T1000 (cell line): ENCODE data around the gene IMPDH1.
"Not testable (repeated sequence)": the region's sequence is repeated elsewhere in the genome, so short reads cannot be mapped to it uniquely, and the experiment has no call there.

Experiments used
- DNase-seq: peaks from one replicate; lab custom pipeline; 2025; ENCODE audit warnings: mixed read lengths; lab: John Stamatoyannopoulos, UW

Gene IMPDH1

DNA sequence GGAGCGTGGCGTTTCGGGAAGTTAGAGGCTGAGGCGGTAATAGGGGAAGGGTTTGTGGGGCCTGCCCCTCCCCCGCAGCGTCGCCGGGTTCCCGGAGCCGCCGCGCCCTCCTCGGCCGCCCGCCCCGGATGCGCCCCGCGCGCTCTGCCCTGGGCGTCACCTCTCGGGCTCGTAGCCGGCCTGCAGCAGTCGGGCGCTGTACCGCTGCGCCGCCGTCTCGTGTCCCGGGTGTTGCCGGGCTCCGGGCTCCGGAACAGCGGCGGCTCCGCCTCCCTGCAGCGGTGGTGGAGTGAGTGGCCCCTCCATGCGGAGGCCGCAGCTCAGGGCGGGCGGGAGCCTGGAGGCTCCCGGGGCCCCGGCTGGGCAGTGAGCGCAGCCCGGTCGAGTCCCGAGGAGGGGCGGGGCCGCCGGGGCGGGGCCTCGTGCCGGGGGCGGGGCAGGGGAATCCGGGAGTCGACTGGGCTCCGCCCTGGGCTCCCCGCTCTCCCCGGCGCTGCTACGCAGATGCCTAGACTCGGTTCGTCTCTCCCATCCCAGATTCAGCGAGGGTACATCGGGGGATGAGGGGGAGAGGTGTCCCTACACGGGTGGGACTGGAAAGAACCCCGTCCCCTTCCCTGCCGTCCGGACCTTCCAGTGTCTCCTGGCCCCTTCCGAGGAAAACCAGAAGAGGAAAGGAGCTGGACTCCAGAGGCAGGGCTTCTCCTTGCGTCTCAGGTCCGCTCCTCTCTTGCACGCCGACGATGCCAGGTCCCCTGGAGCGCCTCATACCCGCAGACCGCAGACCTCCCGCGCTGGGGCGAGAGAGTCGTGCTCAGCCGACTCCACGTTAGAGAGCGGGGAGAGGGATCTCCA, at the start of gene IMPDH1:
IMPDH1 (minus strand) TSS at position 387 of the 855 bp plus-strand sequence; CDS start at position 306, 81 bp downstream.
- peak; percentile 68 for DNase-seq

DNA sequence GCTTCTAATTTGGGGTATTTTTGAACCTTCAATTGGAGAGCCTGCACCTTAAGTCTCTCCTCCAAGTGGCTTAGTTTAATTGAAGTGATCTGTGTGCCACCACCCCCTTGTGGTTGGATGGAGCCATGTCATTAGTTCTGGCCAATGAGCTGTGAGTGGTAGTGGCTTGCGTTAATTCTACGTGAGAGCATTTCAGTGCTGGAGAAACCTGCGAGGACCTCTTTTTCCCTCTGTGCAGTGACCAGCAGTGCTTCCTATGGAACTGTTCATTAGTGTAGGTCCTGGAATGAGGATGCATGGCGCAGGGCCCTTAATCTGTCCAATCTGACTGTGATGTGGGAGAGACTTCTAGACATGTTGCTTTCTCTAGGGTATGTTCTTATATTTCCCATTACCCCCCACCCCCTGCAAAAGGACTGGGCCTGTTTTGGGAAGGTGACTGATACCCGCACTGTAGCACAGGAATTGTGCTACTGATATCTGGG, 49.7 kb upstream of the IMPDH1 start:
- DNase-seq = no peak

DNA sequence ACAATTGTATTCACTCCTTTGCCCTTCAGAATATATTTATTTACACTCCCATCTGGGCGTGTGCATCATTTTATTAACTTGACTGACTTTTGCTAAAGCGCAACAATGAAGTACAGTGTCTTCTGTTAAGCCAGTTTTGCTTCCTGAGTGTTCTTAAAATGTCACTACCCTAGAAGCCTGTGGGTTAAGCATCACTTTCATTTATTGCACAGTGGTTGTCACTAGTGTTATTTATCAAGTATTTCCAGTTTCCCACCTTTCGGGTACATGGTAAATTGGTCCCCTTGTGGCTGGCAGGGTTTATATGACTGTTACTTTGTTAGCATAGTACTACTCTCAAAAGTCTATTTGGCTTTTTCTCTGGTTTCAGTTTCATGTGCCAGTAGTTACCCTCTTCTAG, 49.2 kb upstream of the IMPDH1 start:
- no peak for DNase-seq

DNA sequence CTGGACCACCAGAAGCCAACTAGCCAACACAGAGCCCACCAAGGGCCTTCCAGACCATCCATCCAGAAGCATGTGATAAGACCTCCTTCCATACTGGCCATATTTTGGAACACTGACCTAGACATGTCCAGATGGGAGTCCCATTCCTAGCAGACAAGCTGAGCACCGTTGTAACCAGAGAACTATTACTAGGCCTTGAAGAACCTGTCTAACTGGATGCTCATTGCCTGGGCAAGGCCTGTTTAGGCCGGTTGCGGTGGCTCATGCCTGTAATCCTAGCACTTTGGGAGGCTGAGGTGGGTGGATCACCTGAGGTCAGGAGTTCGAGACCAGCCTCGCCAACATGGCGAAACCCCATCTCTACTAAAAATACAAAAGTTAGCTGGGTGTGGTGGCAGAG, 47.6 kb upstream of the IMPDH1 start:
- not testable (repeated sequence) for DNase-seq

DNA sequence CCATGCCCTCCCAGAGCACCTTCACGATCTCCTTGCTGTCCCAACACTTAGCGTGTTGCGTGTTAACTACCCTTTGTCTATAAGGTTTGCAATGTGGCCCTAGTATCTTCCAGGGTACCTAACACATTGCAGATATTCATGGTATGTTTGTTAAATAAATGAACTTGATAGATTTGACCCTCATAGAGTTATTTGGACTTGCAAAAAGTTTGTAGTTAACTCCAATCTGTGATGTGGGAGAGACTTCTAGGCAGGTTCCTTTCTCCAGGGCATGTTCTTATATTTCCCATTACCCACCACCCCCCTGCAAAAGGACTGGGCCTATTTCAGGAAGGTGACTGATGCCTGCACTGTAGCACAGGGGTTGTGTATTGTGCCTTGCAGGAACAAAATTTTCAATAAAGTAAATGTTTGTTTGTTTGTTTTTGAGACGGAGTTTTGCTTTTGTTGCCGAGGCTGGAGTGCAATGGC, 46.5 kb upstream of the IMPDH1 start:
- DNase-seq = no peak

DNA sequence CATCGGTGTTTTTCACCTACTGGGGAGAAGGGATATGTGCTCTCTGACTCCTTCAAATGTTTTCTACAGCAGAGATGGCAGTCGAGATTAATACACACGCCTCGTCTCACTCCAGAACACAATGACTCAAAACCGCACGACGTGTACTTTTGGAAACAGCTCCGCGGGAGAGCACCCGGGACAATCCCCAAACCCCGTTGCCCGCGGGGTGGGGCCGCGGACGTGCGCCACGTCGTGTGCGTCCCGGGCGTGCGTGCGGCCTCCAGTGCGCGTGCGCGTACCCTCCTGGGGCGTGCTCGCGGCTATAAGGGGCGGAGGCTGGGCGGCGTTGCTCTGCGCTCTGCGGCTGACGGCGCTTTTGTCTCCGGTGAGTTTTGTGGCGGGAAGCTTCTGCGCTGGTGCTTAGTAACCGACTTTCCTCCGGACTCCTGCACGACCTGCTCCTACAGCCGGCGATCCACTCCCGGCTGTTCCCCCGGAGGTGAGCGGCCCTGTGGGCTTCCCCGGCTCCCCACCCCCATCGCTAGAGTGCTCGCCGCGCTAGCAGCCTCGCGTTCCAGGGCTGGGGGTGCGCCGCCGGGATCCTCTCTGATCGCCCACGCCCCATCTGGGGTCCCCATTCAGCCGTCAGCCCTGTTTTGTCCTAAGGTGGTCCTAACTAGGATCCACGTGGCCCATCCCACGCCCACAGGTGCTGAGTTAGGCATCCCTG, 45.9 kb upstream of the IMPDH1 start, which contains the start of gene HILPDA:
HILPDA (plus strand) TSS at position 336 of the 712 bp plus-strand sequence. CDS start 1,391 bp downstream, outside the sequence.
- DNase-seq = peak; percentile 84

DNA sequence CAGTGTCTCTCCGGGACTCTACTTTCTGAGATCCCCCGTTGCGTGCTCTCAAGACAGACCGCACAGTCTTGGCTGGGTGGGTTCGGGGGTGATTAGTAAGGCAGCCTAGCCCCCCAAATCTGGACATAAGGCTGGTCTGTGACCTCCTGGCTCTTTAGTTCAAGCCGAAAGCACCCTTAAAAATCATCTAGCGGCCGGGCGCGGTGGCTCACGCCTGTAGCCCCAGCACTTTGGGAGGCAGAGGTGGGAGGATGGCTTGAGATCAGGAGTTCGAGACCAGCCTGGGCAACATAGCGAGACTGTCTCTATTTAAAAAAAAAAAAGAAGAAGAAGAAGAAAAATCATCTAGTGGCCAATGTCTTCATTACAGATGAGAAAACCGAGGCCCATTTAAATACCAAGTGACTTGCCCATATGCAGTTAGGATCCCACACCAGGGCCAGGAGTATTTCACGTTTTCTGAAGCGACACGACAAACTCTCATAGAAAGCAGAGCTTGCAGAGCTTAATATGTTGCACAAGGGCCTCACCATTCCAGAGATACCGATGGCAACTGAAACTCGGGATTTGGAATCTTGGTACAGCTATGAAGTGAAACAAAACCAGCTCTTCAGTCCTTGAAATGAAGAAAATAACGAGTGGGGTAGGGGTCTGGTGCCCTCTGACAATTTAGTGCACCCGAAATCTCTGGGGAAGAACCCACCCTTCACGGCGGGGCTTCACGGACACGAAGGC, 45.2 kb upstream of the IMPDH1 start:
- no peak for DNase-seq

DNA sequence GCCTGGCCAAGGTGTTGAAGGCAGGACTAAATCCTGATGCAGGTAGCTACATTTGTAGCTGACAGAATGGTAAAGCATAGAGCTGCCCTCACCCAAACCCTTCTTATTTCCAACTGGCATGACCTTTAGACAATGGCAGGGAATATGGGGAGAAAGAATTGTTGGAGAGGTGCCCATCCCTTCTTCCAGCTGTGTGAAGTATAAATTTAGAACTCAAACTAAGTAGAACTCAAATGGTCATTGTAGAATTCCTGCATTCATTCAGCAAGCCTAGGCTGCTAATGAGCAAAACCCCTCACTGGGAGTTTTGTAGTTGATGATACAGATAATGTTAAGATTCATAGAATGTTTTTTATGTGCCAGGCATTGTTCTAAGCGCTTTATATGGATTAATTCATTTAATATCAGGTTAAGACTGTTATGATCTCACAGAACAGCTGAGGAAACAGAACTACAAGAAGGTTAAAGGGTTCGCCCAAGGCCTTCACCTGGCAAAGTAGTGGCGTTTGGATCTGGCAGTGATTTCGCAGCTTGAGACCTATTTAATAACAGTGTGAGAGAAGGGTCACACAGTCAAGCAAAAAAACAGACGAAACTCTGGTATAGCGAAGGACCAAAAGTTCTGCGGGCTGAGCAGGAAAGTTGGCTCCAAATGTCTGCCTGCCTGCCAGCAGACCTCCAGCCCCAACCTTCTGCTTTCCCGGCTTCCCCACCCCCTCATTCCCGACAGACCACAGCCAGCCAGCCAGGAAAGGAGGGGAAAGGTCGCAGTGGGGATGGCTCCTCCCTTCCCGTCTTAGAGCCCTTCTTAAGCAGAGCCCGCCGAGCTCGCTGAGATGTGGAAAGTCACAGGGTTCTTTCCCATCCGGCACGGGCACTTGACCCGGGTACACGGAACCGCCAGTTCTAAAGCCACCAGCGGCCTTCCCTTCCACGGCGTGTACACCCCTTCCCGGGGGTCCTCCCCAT, 44.3 kb upstream of the IMPDH1 start:
- DNase-seq = no peak

DNA sequence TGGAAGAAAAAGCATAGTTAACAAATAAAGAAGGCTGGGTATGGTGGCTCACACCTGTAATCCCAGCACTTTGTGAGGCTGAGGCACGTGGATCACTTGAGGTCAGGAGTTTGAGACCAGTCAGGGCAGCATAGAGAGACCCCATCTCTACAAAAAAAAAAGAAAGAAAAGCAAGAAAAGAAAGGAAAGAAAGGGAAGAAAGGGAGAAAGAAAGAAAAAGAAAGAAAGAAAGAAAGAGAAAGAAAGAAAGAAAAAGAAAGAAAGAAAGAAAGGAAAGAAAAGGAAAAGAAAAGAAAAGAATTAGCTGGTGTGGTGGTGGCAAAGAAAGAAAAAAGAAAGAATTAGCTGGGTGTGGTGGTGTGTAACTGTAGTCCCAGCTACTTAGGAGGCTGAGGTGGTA, 42.8 kb upstream of the IMPDH1 start:
- DNase-seq = no peak

DNA sequence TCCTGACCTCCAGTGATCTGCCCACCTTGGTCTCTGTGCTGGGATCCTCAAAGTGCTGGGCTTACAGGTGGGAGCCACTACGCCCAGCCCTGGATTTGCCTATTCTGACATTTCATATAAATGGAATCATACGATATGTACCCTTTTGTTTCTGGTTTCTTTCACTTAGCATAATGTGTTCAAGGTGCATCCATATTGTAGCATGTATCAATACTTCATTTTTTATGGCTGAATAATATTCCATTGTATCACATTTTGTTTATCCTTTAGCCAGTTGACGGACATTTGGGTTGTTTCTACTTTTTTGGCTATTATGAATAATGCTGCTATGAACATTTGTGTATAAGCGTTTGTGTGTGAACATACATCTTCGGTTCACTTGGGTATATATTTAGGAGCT, 41.1 kb upstream of the IMPDH1 start:
- DNase-seq = no peak

DNA sequence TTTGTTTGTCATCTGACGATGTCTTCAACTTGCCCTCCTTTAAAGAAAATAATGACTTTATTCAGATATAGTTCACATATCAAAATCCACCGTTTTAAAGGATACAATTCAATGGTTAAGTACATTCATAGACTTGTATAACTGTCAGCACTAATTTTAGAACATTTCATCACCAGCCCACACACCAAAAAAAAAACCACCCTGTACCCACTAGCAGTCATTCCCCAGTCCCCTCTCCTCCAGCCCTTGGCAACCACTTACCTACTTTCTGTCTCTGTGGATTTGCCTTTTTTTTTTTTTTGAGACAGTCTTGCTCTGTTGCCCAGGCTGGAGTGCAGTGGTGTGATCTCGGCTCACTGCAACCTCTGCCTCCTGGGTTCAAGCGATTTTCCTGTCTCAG, 40.6 kb upstream of the IMPDH1 start:
- no peak for DNase-seq

DNA sequence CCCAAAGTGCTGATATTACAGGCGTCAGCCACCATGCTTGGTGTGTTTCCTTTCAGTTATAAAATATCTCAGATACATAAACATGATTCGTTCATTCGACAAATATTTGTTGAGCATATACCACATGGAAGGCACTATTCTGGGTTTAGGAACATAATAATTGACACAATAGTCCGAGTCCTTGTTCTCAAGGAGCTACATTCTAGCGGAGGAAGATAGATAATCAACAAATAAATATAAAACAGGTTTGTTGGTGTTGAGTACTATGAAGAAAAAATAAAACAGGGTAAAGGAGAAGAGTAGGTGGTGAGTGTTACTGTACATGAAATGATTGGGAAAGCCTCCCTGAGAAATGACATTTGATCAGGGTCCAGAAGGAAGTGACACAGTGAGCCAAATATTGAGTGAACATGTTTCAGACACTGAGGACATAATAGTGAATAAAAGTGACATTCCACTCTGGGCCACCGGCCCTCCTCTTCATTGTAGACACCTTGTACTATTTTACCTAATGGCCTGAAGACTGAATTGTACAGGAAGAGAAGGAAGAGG, 39.0 kb upstream of the IMPDH1 start:
- DNase-seq = no peak

DNA sequence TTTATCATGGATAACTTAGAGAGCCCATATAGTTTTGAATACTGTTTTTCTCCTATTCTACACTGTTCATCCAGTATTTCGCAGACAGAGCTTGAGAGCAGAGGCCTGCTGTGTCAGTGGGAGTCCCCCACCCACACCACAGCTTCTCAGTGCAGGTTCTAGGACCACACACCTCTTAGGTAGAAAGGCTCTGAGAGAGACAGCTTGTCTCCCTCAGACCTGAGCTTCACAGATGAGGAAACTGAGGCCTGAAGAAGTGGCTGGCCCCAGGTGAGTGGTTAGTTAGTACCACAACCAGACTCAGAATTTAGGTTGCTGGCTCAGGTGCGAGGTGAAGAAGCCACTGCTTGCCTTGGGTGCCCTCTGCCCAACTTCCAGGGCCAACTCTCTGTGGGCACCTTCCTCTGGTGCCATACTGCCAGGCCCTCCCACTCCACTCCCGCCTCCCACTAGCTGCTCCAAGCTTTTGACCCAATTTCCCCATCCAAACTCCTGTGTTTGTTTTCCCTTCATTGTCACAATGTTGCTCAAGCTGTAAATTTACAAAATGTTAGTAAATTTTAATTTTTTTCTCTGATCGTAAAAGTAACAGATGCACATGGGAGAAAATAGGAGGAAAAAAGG, 38.3 kb upstream of the IMPDH1 start:
- no peak for DNase-seq

DNA sequence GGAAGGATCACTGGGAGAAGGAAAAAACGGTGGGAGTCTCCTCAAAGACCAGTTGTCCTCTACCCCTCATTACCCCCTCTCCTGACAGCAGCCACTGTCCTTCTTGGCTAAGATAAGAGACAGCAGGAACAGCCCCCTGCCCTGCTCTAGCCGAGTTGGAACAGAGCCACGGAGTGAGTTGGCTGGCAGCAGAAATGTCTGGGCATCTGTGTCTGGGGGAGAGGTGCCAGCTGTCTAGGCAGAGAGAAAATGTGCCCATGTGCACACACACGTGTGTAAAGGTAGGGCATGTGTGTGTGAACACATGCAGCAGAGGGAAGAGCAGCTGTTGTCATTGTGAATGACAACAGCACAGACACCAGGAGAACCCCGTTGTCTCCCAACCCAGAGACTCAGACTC, 36.5 kb upstream of the IMPDH1 start:
- DNase-seq = no peak

DNA sequence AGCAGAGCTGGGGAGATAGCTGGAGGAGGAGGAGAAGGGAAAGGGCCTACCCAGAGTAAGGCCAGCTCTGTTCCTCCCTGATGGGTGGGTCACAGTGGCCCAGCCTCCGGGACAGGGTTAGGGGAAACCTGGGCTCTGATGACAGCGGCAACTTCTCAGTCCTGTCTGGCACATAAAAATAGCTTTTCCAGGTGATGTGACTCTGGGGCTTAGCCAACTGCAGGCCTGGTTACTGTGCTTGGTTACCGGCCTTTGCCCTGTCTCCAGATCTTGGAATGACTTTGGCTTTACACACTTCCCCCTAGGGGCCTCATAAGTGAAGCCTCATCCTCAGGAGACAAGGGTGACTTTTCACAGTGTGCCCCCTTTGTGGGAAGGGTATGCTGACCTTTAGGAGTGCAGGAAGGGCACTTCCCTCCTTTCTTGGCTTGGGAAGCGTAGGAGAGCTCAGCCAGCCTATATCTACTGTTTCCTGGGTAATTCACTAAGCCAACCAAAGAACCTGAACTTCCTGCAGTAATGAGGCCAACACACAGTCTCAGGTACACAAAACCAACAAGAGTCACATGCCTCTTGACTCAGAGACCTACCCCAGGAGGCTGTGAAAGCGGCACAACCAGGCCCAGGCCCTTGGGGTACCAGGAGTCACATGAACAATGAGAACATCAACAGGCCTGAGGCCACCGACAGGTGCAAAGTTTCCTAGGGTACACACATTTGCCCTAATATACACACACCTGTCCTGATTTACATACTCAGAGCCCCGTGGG, 34.2 kb upstream of the IMPDH1 start:
- DNase-seq = no peak

DNA sequence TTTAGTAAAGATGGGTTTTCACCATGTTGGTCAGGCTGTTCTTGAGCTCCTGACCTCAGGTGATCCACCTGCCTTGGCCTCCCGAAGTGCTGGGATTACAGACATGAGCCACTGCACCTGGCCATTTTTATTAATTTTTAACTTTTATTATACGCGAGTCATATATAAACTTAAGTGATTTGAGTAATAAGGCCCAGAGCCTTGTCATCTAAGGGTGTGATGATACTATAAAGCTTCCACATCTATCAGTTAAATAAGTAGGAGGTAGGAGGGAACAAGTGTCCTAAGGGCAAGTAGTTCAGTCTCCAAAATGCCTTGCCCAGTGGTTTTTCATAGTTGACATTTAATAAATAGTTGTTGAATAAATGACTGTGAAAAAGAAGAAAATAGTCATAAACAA, 32.6 kb upstream of the IMPDH1 start:
- DNase-seq = no peak

DNA sequence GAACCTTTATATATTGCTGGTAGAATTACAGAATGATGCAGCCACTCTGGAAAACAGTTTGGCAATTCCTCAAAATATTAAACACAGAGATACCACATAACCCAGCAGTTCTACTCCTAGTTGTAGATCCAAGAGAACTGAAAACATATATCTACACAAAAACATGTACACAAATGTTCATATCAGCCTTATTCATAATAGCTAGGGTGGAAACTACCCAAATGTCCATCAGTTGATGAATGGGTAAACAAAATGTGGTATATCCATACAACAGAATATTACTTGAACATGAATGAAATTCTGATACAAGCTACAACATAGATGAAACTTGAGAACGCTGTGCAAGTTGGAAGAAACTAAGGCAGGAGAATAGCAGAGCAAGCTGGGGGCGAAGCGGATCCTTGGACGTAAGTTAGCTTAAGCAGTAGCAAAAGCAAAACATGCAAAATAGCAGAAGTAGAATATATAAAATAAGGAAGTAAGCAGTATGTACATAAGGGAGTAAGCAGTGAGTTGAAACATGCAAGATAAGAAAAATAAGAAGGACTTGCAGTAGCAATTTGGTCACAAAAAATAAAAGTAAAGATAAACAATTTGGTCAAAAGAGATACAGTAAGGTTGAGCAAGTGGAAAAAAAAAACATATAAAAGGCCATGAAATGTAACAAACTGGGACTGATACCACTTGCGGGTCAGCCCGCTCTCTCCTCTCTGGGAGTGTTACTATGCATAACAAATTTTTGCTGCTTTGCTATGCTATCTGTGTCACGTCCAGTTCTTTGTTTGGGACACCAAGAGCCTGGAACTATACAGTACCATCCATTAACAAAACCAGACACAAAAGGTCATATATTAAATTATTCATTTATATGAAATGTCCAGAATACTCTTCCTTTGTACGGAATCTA, 27.9 kb upstream of the IMPDH1 start:
- DNase-seq = no peak

DNA sequence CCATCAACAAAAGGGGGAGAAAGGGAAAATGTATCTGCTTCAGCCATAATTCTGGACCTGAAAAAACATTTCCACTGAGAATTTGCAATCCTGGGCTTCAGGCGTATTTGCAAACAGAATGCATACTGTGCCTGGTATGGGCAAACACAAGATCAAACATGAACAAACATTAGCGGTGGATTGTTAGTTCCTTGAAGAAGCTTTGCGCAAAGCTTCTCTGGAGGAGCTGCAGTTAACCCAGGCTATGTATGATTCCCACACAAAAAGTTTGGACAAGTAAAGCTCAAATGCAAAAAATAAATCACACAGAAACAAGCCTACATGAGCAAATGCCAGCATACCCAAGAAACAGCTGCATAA, 25.5 kb upstream of the IMPDH1 start:
- DNase-seq = no peak
